ENCODE measurements around the gene FFAR3. TPM values are rescaled to one million over a fixed set of nuclear protein-coding genes. Genes with fewer than 3 reads are reported as not detected.

Gene FFAR3
- total and polyA plus RNA-seq, 9 donors: 0.12 to 0.43 (median 0.18) TPM; not detected in 4

DNA sequence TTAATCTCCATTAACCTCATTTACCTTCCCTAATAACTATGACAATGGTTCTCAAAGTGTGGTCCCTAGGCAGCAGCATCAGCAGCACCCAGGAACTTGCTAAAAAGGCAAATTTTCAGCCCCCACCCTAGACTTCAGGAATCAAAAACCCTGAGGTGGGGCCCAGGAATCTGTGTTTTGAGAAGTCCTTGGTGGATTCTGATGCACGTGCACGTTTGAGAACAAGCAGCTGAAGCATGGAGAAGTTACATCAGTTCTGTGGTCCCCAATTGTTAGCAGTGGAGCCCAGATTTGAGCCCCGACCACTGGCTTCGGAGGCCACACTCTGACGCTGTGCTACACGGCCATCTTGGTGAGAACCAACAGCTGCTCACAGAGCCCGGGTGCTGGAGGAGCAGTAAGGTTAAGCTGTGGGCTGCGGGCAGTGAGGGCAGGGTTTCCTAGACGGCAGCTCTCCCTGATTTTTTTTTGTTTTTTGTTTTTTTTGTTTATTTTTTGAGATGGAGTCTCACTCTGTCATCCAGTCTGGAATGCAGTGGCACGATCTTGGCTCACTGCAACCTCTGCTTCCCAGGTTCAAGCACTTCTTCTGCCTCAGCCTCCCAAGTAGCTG lies 43.3 kb upstream of the FFAR3 start:
- Histone ChIP-seq H3K4me3 (no peak overlapping the region), H3K4me1 (ENCODE audit: insufficient read depth) (peaks cover 30% of the 10 kb centered on the region), H3K27me3 (no peaks in the 10 kb centered on the region), H3K9me3 (no peaks in the 10 kb centered on the region), H3K36me3 (no peaks in the 10 kb centered on the region), H3K27ac (no peak overlapping the region)
- intact Hi-C loops (cut with DNase I): loop anchor here in 1 of 4 donors (5.0 kb wide), 1 partner anchor 43 kb away; no protein-coding TSS in a partner anchor
- DNase-seq: no peak
- TF ChIP-seq, protein P1, sequence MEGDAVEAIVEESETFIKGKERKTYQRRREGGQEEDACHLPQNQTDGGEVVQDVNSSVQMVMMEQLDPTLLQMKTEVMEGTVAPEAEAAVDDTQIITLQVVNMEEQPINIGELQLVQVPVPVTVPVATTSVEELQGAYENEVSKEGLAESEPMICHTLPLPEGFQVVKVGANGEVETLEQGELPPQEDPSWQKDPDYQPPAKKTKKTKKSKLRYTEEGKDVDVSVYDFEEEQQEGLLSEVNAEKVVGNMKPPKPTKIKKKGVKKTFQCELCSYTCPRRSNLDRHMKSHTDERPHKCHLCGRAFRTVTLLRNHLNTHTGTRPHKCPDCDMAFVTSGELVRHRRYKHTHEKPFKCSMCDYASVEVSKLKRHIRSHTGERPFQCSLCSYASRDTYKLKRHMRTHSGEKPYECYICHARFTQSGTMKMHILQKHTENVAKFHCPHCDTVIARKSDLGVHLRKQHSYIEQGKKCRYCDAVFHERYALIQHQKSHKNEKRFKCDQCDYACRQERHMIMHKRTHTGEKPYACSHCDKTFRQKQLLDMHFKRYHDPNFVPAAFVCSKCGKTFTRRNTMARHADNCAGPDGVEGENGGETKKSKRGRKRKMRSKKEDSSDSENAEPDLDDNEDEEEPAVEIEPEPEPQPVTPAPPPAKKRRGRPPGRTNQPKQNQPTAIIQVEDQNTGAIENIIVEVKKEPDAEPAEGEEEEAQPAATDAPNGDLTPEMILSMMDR (IDR thresholded peaks at IDR 0.05): no peak
- TF ChIP-seq EP300 (IDR thresholded peaks at IDR 0.05): no peak
- no peak for TF ChIP-seq POLR2A (IDR thresholded peaks at IDR 0.05)
- 56 to 79% (median 70%) methylated on average over 10 of the region's 10 CpGs for WGBS, 3 donors

DNA sequence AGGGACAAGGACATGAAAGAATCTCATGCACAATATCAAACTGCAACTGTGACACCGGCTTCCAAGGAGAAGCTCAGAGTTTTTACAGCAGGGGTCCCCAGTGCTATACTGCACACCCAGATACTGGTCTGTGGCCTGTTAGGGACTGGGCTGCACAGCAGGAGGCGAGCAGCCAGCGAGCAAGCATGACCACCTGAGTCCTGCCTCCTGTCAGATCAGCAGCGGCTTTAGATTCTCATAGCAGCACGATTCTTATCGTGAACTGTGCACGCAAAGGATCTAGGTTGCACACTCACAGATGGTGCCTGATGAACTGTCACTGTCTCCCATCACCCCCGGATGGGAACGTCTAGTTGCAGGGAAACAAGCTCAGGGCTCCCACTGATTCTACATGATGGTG lies 42.4 kb upstream of the FFAR3 start:
- peaks cover 24% of the 10 kb centered on the region for H3K4me1 ChIP-seq (ENCODE audit: insufficient read depth)
- 68 to 75% (median 70%) methylated on average over 9 of the region's 9 CpGs for WGBS, 3 donors

DNA sequence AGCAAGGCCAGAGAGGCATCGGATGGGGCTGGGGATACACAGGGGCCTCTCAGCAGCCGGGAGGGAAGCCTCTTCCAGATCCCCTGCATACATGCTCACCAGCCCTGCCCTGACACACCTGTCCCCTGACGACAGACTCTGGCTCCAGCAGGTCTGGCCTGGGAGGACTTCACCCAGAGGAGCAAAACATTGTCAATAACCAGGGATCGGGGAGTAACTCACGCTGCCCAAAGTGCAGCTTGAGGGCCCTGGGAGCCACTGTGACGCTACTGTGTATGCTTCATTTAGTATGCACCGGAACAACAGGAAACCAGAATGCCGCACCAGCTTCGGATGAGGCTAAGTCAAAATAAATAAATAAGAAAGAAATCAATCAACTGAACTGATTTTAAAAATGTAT lies 41.7 kb upstream of the FFAR3 start:
- peaks cover 19% of the 10 kb centered on the region for H3K4me1 ChIP-seq (ENCODE audit: insufficient read depth)
- H3K27ac ChIP-seq: no peak overlapping the region
- no peaks in the 10 kb centered on the region for H3K27me3 ChIP-seq
- DNase-seq: no peak
- H3K36me3 ChIP-seq: no peaks in the 10 kb centered on the region
- intact Hi-C loops (cut with DNase I): no loop called here
- no peaks in the 10 kb centered on the region for H3K9me3 ChIP-seq
- WGBS, 3 donors: 81 to 88% (median 86%) methylated on average over 9 of the region's 9 CpGs
- H3K4me3 ChIP-seq: no peak overlapping the region
- no peak for TF ChIP-seq EP300 (IDR thresholded peaks at IDR 0.05)
- TF ChIP-seq POLR2A (IDR thresholded peaks at IDR 0.05): no peak
- TF ChIP-seq, protein P1 (IDR thresholded peaks at IDR 0.05): no peak

More for the DNA sequence above, 42.4 kb upstream of the FFAR3 start:
- intact Hi-C loops (cut with DNase I): no loop called here
- H3K36me3 ChIP-seq: no peaks in the 10 kb centered on the region
- no peak for DNase-seq
- TF ChIP-seq POLR2A (IDR thresholded peaks at IDR 0.05) (no peak), EP300 (IDR thresholded peaks at IDR 0.05) (no peak)
- TF ChIP-seq, protein P1 (IDR thresholded peaks at IDR 0.05): no peak
- H3K4me3 ChIP-seq: no peak overlapping the region
- H3K27ac ChIP-seq: no peak overlapping the region
- no peaks in the 10 kb centered on the region for H3K27me3 ChIP-seq
- no peaks in the 10 kb centered on the region for H3K9me3 ChIP-seq

DNA sequence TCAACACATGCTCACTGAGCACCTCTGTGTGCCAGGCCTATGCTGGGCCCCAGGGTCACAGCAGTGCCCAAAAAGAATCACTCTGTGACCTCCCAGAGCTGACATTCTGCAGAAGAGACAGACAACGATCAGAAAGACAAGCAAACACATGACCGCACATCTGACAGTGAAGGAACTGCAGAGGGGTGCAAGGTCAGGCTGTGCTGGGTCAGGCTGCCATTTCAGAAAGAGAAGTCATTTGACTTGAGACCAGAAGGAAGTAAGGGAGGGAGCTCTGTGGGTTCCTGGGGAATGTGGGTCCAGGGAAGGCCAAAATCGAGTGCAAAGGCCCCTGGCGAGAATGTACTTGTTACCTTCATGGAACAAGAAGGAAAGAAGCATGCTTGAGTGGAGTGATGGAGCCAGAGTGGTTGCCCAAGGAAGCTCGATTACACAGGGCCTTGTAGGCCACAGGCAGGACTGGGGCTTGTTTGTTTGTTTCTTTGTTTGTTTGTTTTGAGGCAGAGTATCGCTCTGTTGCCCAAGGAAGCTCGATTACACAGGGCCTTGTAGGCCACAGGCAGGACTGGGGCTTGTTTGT lies 40.7 kb upstream of the FFAR3 start:
- Histone ChIP-seq H3K9me3 (no peaks in the 10 kb centered on the region), H3K27me3 (no peaks in the 10 kb centered on the region), H3K36me3 (no peaks in the 10 kb centered on the region), H3K27ac (no peak overlapping the region), H3K4me1 (ENCODE audit: insufficient read depth) (peaks cover 14% of the 10 kb centered on the region), H3K4me3 (no peak overlapping the region)
- TF ChIP-seq, protein P1 (IDR thresholded peaks at IDR 0.05): no peak
- 55 to 62% (median 56%) methylated on average over 7 of the region's 7 CpGs for WGBS, 3 donors
- DNase-seq: peak in 1 of 5 donors; percentile 22
- intact Hi-C loops (cut with DNase I): no loop called here
